ENCODE results near the gene BCL2L14. TPM values are rescaled to one million over a fixed set of nuclear protein-coding genes. Genes with fewer than 3 reads are reported as not detected.
"Not testable (repeated sequence)": the region's sequence is repeated elsewhere in the genome, so short reads cannot be mapped to it uniquely, and the experiment has no call there.

The BCL2L14 gene
- total RNA-seq, 1 donor from 2014 or later = not detected

GRCh38 chr12:12110923-12111555 lies 40.3 kb downstream of the BCL2L14 start:
- not testable (repeated sequence) for DNase-seq

- no peak for DNase-seq
These were observed 44.8 kb downstream of the BCL2L14 start for GRCh38 chr12:12115514-12115913.

- no peak for DNase-seq
These were observed 45.9 kb downstream of the BCL2L14 start for GRCh38 chr12:12116677-12117076.

GRCh38 chr12:12121061-12121460 lies 50.3 kb downstream of the BCL2L14 start:
- DNase-seq = no peak

GRCh38 chr12:12123036-12123604 lies 52.4 kb downstream of the BCL2L14 start:
- DNase-seq = no peak

- no peak for DNase-seq
These were observed 55.8 kb downstream of the BCL2L14 start for GRCh38 chr12:12126551-12126950.

- DNase-seq = no peak
These were observed 56.6 kb downstream of the BCL2L14 start for GRCh38 chr12:12127304-12127703.

GRCh38 chr12:12128670-12129069 lies 57.9 kb downstream of the BCL2L14 start:
- DNase-seq = no peak

- DNase-seq = no peak
These were observed 62.5 kb downstream of the BCL2L14 start for GRCh38 chr12:12133259-12133658.

- no peak for DNase-seq
These were observed 63.0 kb downstream of the BCL2L14 start for GRCh38 chr12:12133785-12134184.

GRCh38 chr12:12138203-12139154 lies 67.7 kb downstream of the BCL2L14 start:
- DNase-seq = no peak

- no peak for DNase-seq
These were observed 70.3 kb downstream of the BCL2L14 start for GRCh38 chr12:12141000-12141399.

- DNase-seq = not testable (repeated sequence)
These were observed 73.8 kb downstream of the BCL2L14 start for GRCh38 chr12:12144531-12144930.

GRCh38 chr12:12147111-12147510 lies 76.4 kb downstream of the BCL2L14 start:
- DNase-seq = peak; percentile 74

Other genes starting within 250 kb of the BCL2L14 start
- gene LRP6, start 196.1 kb downstream of the BCL2L14 start, total RNA-seq = 57.2 and 64.6 TPM in 2 replicates